ENCODE measurements around the gene ATAD5. TPM values are rescaled to one million over a fixed set of nuclear protein-coding genes. Genes with fewer than 3 reads are reported as not detected.
"Not testable (repeated sequence)": the region's sequence is repeated elsewhere in the genome, so short reads cannot be mapped to it uniquely, and the experiment has no call there.

Gene ATAD5
- total RNA-seq, 4 donors from 2014 or later = 1.1 to 1.6 (median 1.3) TPM

DNA sequence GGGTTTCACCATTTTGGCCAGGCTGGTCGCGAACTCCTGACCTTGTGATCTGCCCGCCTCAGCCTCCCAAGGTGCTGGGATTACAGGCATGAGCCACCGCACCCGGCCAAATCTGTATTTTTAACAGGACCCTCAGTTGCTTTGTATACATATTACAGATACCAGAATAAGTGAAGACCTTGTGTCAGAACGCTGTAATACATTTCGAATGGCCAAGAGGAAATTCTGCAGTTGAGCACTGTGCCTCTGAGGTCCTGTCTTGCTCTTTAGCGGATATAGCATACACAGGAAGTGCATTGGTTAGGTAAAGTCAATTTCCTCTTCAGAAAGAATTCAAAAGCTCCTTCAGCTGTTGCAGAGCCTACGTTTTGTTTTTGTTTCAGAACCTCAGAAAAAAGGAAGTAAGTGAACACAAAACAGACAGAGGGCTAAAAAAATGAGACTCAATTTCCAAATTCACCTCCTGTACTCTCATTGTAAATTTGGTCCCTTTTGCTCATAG lies 22.9 kb upstream of the ATAD5 start:
- TF ChIP-seq, protein P1, sequence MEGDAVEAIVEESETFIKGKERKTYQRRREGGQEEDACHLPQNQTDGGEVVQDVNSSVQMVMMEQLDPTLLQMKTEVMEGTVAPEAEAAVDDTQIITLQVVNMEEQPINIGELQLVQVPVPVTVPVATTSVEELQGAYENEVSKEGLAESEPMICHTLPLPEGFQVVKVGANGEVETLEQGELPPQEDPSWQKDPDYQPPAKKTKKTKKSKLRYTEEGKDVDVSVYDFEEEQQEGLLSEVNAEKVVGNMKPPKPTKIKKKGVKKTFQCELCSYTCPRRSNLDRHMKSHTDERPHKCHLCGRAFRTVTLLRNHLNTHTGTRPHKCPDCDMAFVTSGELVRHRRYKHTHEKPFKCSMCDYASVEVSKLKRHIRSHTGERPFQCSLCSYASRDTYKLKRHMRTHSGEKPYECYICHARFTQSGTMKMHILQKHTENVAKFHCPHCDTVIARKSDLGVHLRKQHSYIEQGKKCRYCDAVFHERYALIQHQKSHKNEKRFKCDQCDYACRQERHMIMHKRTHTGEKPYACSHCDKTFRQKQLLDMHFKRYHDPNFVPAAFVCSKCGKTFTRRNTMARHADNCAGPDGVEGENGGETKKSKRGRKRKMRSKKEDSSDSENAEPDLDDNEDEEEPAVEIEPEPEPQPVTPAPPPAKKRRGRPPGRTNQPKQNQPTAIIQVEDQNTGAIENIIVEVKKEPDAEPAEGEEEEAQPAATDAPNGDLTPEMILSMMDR (IDR thresholded peaks at IDR 0.05) = no peak
- no peak for TF ChIP-seq POLR2A (IDR thresholded peaks at IDR 0.05)
- Histone ChIP-seq H3K27me3 (no peaks in the 10 kb centered on the region), H3K36me3 (peaks cover 0 to 2% of the 10 kb centered on the region in 2 donors), H3K9me3 (no peaks in the 10 kb centered on the region), H3K4me1 (no peaks in the 10 kb centered on the region), H3K4me3 (replicated peaks in 1 of 3) (no peak overlapping the region), H3K27ac (no peak overlapping the region)
- intact Hi-C loops (cut with DNase I) = no loop called here
- no peak for DNase-seq
- WGBS, 2 donors = 68 to 75% methylated on average over 9 of the region's 9 CpGs

DNA sequence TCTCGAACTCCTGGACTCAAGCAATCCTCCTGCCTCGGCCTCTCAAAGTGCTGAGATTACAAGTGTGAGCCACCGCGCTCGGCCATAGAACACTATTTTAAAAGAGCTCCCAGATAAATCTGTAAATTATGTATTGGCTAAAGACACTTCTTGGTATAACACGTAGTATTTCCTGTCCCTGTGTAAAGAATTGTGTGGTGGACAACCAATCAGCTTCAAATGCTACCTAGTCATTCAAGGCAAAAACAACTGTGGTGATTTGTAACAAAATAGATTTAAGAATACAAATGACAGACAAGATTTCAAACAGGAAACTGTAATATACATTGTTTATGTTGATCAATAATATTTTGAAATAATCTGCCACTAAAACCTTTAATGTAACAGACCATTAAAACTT lies 21.9 kb upstream of the ATAD5 start:
- Histone ChIP-seq H3K4me3 (replicated peaks in 1 of 3) (no peak overlapping the region), H3K27ac (no peak overlapping the region), H3K36me3 (no peaks in the 10 kb centered on the region), H3K27me3 (no peaks in the 10 kb centered on the region), H3K4me1 (no peaks in the 10 kb centered on the region), H3K9me3 (no peaks in the 10 kb centered on the region)
- TF ChIP-seq, protein P1 (IDR thresholded peaks at IDR 0.05) = no peak
- no peak for TF ChIP-seq POLR2A (IDR thresholded peaks at IDR 0.05)
- intact Hi-C loops (cut with DNase I) = no loop called here
- 94 to 96% methylated on average over 6 of the region's 6 CpGs for WGBS, 2 donors
- no peak for DNase-seq

DNA sequence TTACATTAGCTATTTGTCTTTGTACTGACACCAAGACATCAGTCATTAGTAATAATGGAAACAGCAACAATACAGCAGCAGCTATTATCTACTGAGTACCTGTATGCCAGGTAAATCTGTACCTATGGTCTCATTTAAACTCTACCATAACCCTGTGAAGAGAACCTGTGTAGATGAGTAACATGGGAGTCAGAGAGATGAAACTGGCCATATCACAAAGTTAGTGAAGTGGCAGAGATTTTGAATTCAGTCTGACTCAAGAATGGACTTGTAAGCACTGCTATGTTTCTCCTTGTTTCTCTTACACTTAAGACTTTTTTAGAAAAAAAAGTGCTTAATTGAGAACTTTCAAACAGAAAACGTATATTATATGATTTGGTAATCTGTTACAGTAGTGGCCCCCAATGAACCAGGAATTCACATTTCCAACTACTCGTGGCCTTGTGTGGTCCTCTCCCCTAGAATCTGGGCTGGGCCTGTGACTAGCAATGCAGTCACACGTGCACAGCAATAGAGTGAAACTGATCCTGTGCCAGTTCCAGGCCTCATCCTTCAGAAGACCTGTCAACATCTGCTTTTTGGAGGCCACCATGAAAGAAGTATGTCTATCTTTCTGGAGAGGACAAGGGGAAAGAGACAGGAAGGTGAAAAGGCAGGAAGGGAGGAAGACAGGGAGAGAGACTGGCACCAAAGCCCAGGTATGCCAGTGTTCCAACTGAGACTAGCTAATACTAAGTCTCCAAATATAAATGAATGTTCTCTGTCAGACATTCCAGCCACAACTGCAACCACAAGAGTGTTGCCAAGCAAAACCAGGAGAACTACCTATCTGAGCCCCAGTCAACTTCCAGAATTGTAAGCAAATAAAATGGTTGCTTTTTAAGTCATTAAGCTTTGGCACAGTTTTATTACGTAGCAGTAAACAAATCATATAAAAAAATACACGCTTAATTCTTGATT lies 19.3 kb upstream of the ATAD5 start:
- no peaks in the 10 kb centered on the region for H3K36me3 ChIP-seq
- no peak overlapping the region for H3K27ac ChIP-seq
- H3K27me3 ChIP-seq = no peaks in the 10 kb centered on the region
- 76 to 83% methylated on average over 5 of the region's 5 CpGs for WGBS, 2 donors
- H3K4me1 ChIP-seq = no peaks in the 10 kb centered on the region
- no peak for TF ChIP-seq POLR2A (IDR thresholded peaks at IDR 0.05)
- TF ChIP-seq, protein P1 (IDR thresholded peaks at IDR 0.05) = no peak
- H3K4me3 ChIP-seq (replicated peaks in 1 of 3) = no peak overlapping the region
- H3K9me3 ChIP-seq = no peaks in the 10 kb centered on the region
- DNase-seq = no peak
- intact Hi-C loops (cut with DNase I) = no loop called here

DNA sequence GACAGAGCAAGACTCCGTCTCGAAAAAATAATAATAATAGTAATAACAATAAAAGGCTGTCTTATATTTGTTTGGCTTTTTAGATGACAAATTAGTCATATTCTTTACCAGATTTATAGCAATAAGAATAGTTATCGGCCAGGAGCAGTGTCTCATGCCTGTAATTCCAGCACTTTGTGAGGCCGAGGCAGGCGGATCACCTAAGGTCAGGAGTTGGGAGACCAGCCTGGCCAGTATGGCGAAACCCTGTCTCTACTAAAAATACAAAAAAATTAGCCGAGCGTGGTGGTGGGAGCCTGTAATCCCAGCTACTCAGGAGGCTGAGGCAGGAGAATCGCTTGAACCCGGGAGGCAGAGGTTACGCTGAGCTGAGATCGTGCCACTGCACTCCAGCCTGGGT lies 17.5 kb upstream of the ATAD5 start:
- H3K4me3 ChIP-seq (replicated peaks in 1 of 3); DNase-seq; H3K4me1 ChIP-seq; H3K36me3 ChIP-seq; H3K27me3 ChIP-seq; intact Hi-C loops (cut with DNase I); H3K9me3 ChIP-seq; H3K27ac ChIP-seq: not testable (repeated sequence)
- WGBS, 2 donors = 89 to 90% methylated on average over 12 of the region's 12 CpGs

DNA sequence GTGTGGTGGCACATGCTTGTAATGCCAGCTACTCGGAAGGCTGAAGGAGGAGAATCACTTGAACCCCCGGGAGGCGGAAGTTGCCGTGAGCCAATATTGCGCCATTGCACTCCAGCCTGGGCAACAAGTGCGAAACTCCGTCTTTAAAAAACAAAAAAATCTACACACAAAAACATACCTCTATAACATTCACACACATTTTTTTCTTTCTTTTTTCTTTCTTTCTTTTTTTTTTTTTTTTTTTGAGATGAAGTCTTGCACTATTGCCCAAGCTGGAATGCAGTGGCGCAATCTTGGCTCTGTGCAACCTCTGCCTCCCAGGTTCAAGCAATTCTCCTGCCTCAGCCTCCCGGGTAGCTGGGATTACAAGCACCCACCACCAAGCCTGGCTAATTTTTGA lies 16.9 kb upstream of the ATAD5 start:
- H3K4me3 ChIP-seq (replicated peaks in 1 of 3); intact Hi-C loops (cut with DNase I); H3K4me1 ChIP-seq; H3K9me3 ChIP-seq; H3K36me3 ChIP-seq; H3K27me3 ChIP-seq; H3K27ac ChIP-seq: not testable (repeated sequence)
- WGBS, 2 donors = 73 to 75% methylated on average over 9 of the region's 9 CpGs
- peak in 1 of 2 donors; percentile 8 for DNase-seq

DNA sequence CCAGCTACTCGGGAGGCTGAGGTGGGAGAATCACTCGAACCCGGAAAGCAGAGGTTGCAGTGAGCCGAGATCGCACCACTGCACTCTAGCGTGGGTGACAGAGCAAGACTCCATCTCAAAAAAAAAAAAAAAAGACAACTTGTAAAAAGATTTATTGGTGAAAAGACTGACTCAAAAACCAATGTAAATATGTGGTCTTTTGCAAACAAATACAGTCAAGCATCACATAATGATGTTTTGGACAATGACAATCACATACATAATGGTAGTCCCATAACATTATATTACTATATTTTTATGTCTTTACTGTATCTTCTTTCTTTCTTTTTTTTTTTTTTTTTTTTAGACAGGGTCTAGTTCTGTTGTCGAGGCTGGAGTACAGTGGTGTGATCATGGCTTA lies 15.6 kb upstream of the ATAD5 start:
- Histone ChIP-seq H3K9me3 (no peaks in the 10 kb centered on the region), H3K36me3 (no peaks in the 10 kb centered on the region), H3K27ac (no peak overlapping the region), H3K4me3 (replicated peaks in 1 of 3) (no peak overlapping the region), H3K4me1 (no peaks in the 10 kb centered on the region), H3K27me3 (no peaks in the 10 kb centered on the region)
- no peak for TF ChIP-seq POLR2A (IDR thresholded peaks at IDR 0.05)
- TF ChIP-seq, protein P1 (IDR thresholded peaks at IDR 0.05) = no peak
- intact Hi-C loops (cut with DNase I) = no loop called here
- 96 to 97% methylated on average over 7 of the region's 7 CpGs for WGBS, 2 donors
- no peak for DNase-seq
